ENCODE results near the gene LYPD6B. TPM values are rescaled to one million over a fixed set of nuclear protein-coding genes. Genes with fewer than 3 reads are reported as not detected.
A peak's percentile ranks its signal among the peaks of the same experiment; 100 is the strongest.

The LYPD6B gene
- total RNA-seq, 1 donor, result 0.18 TPM

DNA sequence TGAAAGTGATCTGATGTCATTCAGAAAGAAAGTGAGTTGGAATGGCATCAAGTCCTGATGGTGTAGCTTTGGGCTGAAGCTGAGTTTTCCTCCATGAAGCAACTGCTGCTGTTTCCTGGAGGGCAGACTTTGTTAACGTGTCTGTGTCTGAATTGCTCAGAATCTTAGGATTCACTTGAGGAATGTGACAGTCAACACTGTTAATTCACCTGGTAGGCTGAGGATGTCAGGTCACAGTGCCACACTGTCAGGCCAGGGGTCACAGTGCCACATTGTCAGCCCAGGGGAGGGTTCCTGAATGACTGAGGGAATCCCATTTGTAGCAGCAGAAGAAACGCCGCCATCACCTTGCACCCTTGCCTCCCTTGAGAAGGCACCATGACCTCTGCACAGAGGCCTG is 39.4 kb downstream of the LYPD6B start:
- no peak for DNase-seq (ENCODE audit: low read depth)
- no peak overlapping the region for H3K4me3 ChIP-seq (ENCODE audit: low read depth, low read length)
- TF ChIP-seq CTCF (IDR thresholded peaks at IDR 0.05; ENCODE audit: insufficient read depth, low read length), result no peak

- TF ChIP-seq CTCF (IDR thresholded peaks at IDR 0.05; ENCODE audit: insufficient read depth, low read length), result no peak
- DNase-seq (ENCODE audit: low read depth), result no peak
- no peak overlapping the region for H3K4me3 ChIP-seq (ENCODE audit: low read depth, low read length)
Measured at GRCh38 chr2:149080099-149080498, 41.6 kb downstream of the LYPD6B start.

GRCh38 chr2:149080971-149081370 is 42.5 kb downstream of the LYPD6B start:
- DNase-seq (ENCODE audit: low read depth), result no peak
- no peak overlapping the region for H3K4me3 ChIP-seq (ENCODE audit: low read depth, low read length)
- no peak for TF ChIP-seq CTCF (IDR thresholded peaks at IDR 0.05; ENCODE audit: insufficient read depth, low read length)

DNA sequence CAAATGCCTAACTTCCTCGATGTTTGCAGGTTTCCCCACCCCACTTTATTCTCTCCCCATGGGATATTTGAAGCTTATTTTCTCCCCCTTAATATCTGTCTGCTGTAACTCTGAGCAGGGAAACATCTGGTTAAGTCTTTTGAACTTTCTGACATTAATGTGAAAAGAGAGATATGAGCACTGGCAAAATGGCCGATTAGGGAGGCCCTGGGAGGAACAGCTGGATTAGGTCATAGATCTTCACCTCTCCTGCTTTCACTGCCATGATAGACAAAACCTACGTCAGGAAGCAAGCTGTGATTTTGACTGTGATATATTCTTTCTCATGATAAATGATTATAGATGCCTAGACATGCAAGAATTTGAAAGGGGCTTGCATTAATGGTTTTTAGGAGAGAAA is 43.6 kb downstream of the LYPD6B start:
- H3K4me3 ChIP-seq (ENCODE audit: low read depth, low read length), result no peak overlapping the region
- no peak for TF ChIP-seq CTCF (IDR thresholded peaks at IDR 0.05; ENCODE audit: insufficient read depth, low read length)
- no peak for DNase-seq (ENCODE audit: low read depth)

DNA sequence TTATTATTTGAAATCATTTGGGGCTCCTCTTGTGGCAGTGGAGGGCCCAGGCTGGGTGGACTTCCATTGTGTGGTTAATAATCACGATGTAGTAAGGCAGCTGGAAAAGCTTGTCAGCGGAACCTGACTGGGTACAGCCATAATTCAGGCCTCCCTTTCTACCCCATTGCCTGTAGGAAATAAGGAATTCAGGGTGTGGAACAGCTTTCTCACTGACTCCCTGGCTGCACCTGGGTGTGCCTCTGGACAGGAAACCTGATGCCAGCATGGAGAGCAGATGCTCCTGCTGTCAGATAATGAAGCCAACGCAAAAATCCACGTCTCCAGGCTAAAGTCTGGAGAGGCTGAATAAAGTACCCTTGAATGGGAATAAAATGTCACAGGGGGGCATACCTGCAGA is 44.2 kb downstream of the LYPD6B start:
- H3K4me3 ChIP-seq (ENCODE audit: low read depth, low read length), result no peak overlapping the region
- TF ChIP-seq CTCF (IDR thresholded peaks at IDR 0.05; ENCODE audit: insufficient read depth, low read length), result no peak
- no peak for DNase-seq (ENCODE audit: low read depth)

DNA sequence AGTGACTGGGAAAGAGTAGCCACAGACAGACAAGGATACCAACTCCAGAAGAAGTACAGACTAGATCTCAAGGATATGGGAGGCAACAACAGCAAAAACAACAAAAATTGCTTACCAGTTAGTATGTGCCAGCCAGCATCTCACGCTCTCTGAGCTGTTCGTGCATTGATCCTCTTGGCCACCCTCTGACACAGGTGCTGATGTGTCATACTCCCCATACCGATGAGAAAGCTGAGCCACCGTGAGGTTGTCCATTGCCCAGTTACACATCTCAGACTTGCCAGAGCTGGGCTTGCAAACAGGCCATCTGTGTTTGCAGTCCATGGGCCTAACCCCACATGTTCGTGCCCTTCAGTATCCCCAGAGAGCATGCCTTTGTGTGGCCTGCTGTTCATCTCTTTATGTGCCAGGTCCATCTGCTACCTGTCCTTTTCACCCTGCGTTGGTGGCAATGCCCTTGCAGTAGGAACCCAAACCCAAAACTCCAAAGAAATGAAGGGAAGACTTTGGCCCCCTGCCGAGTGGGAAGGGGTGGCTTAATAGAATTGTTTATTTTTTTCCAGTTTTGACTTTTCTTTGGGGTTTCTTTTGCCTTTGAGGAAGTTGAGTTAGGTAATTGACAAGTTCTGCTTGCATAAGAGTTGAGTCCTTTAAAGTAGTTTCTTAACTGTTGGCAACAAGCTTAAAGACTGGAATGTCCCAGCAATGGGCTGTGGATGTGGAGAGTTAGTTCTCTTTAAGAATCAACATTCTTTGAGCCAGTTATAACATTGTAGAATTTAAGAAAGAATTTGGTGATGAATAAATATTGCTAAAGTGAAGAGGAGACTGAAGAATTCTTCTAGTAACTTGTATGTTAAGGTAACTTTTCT is 46.7 kb downstream of the LYPD6B start:
- no peak for TF ChIP-seq CTCF (IDR thresholded peaks at IDR 0.05; ENCODE audit: insufficient read depth, low read length)
- DNase-seq (ENCODE audit: low read depth), result peak; percentile 27
- no peak overlapping the region for H3K4me3 ChIP-seq (ENCODE audit: low read depth, low read length)
